ENCODE results near the gene SNX32. TPM values are rescaled to one million over a fixed set of nuclear protein-coding genes. Genes with fewer than 3 reads are reported as not detected.

The SNX32 gene
- total and polyA plus RNA-seq, 9 of the 15 experiments (the other 6 are each of a cell fraction or from before 2014, with no cell fraction given), result 0.03 TPM; not detected in 7

DNA sequence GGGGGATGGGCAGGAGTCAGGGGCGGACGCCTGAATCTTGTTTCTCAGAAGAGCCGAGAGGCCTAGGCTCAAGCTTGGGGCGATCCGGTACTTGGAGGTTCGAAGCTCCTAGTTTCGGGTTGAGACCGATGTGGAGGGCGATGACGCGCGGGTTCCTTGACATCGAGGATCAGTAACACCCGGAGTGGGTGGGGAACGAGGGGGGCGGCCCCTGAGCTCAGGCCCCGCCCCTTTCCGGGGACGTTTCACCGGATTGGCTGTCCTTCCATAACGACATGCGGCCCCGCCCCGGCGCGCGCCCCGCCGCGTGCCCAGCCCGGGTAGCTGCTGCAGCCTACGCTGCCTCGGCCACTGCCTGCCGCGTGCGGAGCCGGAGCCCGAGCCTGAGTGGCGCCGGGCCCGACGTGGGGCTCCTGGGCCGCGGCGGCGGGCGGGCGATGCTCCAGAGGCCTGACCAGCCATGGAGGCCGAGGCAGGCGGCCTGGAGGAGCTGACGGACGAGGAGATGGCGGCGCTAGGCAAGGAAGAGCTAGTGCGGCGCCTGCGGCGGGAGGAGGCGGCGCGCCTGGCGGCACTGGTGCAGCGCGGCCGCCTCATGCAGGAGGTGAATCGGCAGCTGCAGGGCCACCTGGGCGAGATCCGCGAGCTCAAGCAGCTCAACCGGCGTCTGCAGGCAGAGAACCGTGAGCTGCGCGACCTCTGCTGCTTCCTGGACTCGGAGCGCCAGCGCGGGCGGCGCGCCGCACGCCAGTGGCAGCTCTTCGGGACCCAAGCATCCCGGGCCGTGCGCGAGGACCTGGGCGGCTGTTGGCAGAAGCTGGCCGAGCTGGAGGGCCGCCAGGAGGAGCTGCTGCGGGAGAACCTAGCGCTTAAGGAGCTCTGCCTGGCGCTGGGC is 56.8 kb downstream of the SNX32 start, which contains the start of gene CCDC85B (continued):
- TF ChIP-seq MEIS2 (IDR thresholded peaks at IDR 0.05; ENCODE audit: partially characterized antibody) (peak; percentile 84), TGIF2 (CRISPR knock-in tag; IDR thresholded peaks at IDR 0.05) (no peak), FOXM1 (IDR thresholded peaks at IDR 0.05; ENCODE audit: low read depth) (no peak), FOXM1 (CRISPR knock-in tag; IDR thresholded peaks at IDR 0.05; ENCODE audit: low read depth) (0 out of 2 replicates have a peak, but pooled peaks have one; percentile 56), ARNT (IDR thresholded peaks at IDR 0.05) (no peak), ZNF165 (CRISPR knock-in tag; IDR thresholded peaks at IDR 0.05; ENCODE audit: borderline replicate concordance) (0 out of 2 replicates have a peak, but pooled peaks have one; percentile 57), JUN (IDR thresholded peaks at IDR 0.05; ENCODE audit: borderline replicate concordance, low read depth, low read length) (peak; percentile 33; the same call in 1 of the 2 replicates), JUN (CRISPR knock-in tag; IDR thresholded peaks at IDR 0.05; ENCODE audit: borderline replicate concordance) (no peak), STAT5A (IDR thresholded peaks at IDR 0.05; ENCODE audit: borderline replicate concordance, low read length) (0 out of 2 replicates have a peak, but pooled peaks have one; percentile 17), ILF3 (IDR thresholded peaks at IDR 0.05; ENCODE audit: borderline replicate concordance) (peak; percentile 83; the same call in 1 of the 2 replicates), LEF1 (IDR thresholded peaks at IDR 0.05) (no peak), RBM22 (IDR thresholded peaks at IDR 0.05; ENCODE audit: low read depth, low read length, poor library complexity, severe bottlenecking) (peak; percentile 86), POLR2AphosphoS5 (IDR thresholded peaks at IDR 0.05; ENCODE audit: control insufficient read depth, insufficient read depth, low read depth, low read length) (peak; percentile 79; the same call in 1 of the 2 replicates), SIN3B (IDR thresholded peaks at IDR 0.05; ENCODE audit: low read depth) (peak; percentile 77), SMAD1 (IDR thresholded peaks at IDR 0.05; ENCODE audit: low read depth, low read length, partially characterized antibody) (no peak), HDAC2 (IDR thresholded peaks at IDR 0.05) (no peak), ZNF143 (CRISPR knock-in tag; IDR thresholded peaks at IDR 0.05) (peak; percentile 54; the same call in 1 of the 2 replicates), ZBTB7A (IDR thresholded peaks at IDR 0.05; ENCODE audit: borderline replicate concordance, control insufficient read depth, low read depth, low read length) (peak; percentile 68; the same call in 1 of the 2 replicates), E2F3 (CRISPR knock-in tag; IDR thresholded peaks at IDR 0.05) (peak; percentile 60; the same call in 1 of the 2 replicates)
- TF ChIP-seq, protein P1, sequence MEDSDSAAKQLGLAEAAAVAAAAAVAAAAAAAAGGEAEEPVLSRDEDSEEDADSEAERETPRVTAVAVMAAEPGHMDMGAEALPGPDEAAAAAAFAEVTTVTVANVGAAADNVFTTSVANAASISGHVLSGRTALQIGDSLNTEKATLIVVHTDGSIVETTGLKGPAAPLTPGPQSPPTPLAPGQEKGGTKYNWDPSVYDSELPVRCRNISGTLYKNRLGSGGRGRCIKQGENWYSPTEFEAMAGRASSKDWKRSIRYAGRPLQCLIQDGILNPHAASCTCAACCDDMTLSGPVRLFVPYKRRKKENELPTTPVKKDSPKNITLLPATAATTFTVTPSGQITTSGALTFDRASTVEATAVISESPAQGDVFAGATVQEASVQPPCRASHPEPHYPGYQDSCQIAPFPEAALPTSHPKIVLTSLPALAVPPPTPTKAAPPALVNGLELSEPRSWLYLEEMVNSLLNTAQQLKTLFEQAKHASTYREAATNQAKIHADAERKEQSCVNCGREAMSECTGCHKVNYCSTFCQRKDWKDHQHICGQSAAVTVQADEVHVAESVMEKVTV (CRISPR knock-in tag; IDR thresholded peaks at IDR 0.05), result 0 out of 2 replicates have a peak, but pooled peaks have one; percentile 10
- TF ChIP-seq, protein P2, sequence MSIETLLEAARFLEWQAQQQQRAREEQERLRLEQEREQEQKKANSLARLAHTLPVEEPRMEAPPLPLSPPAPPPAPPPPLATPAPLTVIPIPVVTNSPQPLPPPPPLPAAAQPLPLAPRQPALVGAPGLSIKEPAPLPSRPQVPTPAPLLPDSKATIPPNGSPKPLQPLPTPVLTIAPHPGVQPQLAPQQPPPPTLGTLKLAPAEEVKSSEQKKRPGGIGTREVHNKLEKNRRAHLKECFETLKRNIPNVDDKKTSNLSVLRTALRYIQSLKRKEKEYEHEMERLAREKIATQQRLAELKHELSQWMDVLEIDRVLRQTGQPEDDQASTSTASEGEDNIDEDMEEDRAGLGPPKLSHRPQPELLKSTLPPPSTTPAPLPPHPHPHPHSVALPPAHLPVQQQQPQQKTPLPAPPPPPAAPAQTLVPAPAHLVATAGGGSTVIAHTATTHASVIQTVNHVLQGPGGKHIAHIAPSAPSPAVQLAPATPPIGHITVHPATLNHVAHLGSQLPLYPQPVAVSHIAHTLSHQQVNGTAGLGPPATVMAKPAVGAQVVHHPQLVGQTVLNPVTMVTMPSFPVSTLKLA (conservative IDR thresholded peaks at IDR 0.05), result peak; percentile 72 to 83
- TF ChIP-seq, protein P3, sequence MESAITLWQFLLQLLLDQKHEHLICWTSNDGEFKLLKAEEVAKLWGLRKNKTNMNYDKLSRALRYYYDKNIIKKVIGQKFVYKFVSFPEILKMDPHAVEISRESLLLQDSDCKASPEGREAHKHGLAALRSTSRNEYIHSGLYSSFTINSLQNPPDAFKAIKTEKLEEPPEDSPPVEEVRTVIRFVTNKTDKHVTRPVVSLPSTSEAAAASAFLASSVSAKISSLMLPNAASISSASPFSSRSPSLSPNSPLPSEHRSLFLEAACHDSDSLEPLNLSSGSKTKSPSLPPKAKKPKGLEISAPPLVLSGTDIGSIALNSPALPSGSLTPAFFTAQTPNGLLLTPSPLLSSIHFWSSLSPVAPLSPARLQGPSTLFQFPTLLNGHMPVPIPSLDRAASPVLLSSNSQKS (CRISPR knock-in tag; IDR thresholded peaks at IDR 0.05), result peak; percentile 53; the same call in 1 of the 2 replicates
- TF ChIP-seq, protein P4, sequence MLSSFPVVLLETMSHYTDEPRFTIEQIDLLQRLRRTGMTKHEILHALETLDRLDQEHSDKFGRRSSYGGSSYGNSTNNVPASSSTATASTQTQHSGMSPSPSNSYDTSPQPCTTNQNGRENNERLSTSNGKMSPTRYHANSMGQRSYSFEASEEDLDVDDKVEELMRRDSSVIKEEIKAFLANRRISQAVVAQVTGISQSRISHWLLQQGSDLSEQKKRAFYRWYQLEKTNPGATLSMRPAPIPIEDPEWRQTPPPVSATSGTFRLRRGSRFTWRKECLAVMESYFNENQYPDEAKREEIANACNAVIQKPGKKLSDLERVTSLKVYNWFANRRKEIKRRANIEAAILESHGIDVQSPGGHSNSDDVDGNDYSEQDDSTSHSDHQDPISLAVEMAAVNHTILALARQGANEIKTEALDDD (IDR thresholded peaks at IDR 0.05), result no peak
